ENCODE results near the gene PSD.

Gene PSD

GRCh38 chr10:102438374-102438773, 19.8 kb upstream of the PSD start:
- no peak for DNase-seq

GRCh38 chr10:102437515-102437914, 18.9 kb upstream of the PSD start:
- DNase-seq, result no peak

GRCh38 chr10:102436312-102436711, 17.7 kb upstream of the PSD start:
- no peak for DNase-seq

- DNase-seq, result peak; percentile 39 to 69
These were observed 17.1 kb upstream of the PSD start for GRCh38 chr10:102435529-102436233.

DNA sequence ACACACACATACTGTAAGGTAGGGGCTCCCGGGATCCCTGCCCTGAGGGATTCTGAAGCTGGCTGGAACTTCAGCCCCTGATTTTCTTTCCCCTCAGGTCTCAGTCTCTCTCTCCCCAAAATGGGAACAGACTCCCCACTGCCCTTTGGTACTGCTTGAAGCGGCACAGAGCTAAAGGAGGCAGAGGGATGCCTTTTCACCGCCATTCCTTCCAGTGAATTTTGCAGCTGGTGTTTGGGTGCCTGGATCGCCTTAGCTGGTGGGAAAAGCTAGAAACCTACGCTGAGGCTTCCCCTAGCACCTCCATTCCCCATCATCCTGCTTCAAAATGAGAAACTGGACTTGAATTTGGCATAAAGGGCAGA, 16.5 kb upstream of the PSD start:
- DNase-seq, result no peak

GRCh38 chr10:102434394-102435132, 16.0 kb upstream of the PSD start:
- no peak for DNase-seq

DNA sequence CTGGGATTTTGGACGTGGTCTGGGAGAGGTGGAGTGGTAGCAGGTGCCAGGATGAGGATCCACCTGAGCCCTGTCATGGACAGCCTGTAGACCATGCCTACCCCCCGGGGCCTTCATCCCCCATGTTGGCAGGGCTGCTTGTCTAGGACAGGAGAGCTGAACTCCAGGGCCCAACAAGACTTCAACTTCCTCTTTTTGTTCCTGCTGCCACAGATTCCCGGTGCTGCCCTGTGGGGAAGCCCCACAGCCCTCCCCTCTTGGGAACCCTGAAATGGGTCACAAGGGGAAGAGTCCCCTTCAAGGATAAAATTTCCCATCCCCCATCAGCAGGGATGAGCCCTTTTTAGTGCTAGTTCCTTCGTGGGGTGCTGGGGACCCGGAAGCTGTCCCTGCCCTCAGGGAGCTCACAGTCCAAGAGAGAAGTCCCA, 15.0 kb upstream of the PSD start:
- no peak for DNase-seq

GRCh38 chr10:102432162-102432950, 13.8 kb upstream of the PSD start, which contains the start of gene CUEDC2:
CUEDC2 (minus strand) TSS chr10:102432574; CDS start chr10:102425188, 7,386 bp downstream.
- DNase-seq, result peak; percentile 90 to 95

- no peak for DNase-seq
These were observed 13.0 kb upstream of the PSD start for GRCh38 chr10:102431452-102432124.

- no peak for DNase-seq
These were observed 10.9 kb upstream of the PSD start for GRCh38 chr10:102429468-102429867.

DNA sequence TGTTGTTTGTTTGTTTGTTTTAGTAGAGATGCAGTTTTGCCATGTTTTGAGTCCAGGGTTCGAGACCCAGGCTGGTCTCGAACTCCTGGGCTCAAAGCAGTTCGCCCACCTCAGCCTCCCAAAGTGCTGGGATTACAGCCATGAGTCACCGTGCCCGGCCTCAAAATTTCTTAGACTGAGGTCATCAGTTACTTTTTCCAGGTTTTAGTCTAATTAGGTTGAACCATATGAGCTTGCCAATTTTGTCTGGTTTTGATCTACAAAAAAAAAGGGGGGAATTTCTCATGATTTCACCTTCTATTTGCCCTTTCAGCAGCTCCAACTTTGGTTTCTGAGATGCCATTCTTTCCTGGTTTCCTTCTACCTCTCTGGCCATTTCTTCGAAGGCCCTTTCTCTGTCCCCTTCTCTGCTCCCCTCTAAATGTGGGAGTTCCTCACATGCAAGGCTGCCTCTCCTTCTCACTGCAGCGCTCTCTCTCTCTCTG, 8.3 kb upstream of the PSD start:
- no peak for DNase-seq

- no peak for DNase-seq
These were observed 6.9 kb upstream of the PSD start for GRCh38 chr10:102425444-102425843.

DNA sequence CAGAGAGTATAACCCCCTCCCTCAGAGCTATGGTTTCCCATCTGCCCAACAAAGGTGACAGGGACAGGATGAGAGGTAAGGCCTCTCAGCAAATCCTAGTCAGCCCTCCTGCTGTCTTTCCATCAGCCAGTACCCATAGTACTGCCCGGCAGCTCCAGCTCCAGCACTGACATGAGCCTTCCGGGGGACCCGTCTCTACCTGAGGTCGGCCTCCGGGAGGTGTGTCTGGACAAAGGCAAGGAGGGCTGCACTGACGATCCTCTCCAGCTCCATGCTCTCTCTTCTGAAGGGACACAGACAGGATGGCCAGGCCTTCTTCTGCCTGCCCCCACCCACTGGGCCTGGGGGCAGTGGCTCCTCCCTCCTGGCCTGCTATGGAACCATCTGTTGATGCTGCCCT, 6.3 kb upstream of the PSD start:
- DNase-seq, result no peak

GRCh38 chr10:102424145-102424544, 5.6 kb upstream of the PSD start:
- DNase-seq, result no peak

DNA sequence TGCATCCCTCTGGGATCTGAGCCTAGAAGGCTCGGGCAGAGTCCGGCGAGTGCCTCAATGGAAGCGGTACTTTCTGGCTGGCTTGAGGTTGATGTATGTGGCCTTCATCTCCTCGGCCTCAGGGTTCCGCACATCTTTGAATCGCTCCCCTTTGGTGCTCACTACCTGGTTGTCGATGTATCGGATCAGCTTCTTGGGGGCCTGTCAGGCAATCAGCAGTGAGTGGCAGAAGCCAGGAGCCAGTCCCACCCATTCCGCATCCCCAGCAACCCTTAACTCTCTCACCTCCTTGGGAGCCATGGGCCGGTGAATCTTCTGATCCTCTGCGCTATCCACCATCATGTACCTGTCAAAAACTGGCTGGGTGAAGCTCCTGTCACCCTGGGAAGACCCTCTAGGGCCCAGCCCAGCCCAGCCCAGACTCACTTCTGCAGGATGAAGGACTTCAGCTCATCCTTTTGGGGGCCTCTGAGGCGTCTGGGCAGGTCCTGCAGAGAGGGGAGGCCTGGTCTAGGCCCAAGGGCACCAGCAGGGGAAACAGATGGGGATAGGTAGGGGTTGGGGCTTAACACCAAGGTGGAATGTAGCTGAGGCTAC, 4.9 kb upstream of the PSD start:
- DNase-seq, result no peak

DNA sequence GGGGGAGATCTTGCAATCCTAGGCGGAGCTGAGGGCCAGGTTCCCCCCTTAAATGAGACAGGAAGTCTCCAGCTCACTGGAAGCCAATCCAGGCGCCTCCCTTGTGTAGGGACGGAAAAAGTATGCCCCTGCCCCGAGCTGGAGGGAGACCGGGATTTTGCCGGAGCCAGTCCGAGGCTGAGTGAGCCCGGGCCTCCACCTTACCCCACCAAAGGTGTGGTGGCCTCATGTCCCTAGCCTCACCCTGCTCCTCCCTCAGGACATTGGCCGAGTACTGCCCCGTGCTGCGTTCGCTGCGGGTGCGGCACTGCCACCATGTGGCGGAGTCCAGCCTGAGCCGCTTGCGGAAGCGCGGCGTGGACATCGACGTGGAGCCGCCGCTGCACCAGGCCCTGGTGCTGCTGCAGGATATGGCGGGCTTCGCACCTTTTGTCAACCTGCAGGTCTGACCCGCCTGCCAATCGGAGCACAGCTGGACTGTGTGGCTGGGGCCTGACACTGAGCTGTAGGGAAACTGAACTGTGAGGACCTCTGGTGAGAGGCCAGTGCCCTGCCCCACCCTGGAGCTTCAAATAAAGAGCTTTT, 4.1 kb upstream of the PSD start:
- DNase-seq, result peak; percentile 41 to 59

DNA sequence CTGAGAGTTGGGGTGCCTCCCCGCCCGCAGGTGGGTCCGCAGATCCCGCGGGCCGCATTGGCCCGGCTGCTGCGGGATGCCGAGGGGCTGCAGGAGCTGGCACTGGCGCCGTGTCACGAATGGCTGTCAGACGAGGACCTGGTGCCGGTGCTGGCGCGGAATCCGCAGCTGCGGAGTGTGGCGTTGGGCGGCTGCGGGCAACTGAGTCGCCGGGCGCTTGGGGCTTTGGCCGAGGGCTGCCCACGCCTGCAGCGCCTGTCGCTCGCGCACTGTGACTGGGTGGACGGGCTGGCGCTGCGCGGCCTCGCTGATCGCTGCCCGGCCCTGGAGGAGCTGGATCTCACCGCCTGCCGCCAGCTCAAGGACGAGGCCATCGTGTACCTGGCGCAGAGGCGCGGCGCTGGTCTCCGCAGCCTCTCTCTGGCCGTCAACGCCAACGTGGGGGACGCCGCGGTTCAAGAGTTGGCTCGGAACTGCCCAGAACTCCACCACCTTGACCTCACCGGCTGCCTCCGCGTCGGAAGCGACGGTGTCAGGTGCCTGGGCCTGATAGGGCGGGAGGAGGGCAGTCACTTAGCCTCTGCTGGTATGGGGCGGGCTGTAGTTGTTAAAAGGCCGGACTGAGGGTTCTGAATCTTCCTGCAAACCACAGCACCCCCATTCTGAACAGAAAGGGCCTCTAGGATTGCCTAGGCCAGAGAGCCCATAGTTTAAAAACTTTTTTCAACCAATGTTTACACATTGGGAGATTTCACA, 3.4 kb upstream of the PSD start:
- DNase-seq, result no peak

- no peak for DNase-seq
These were observed 2.8 kb upstream of the PSD start for GRCh38 chr10:102421507-102421756.

GRCh38 chr10:102420714-102421506, 2.3 kb upstream of the PSD start, which contains the start of gene FBXL15:
FBXL15 (plus strand) TSS chr10:102420836; CDS start chr10:102421130, 294 bp downstream.
- peak; percentile 88 to 94 for DNase-seq

DNA sequence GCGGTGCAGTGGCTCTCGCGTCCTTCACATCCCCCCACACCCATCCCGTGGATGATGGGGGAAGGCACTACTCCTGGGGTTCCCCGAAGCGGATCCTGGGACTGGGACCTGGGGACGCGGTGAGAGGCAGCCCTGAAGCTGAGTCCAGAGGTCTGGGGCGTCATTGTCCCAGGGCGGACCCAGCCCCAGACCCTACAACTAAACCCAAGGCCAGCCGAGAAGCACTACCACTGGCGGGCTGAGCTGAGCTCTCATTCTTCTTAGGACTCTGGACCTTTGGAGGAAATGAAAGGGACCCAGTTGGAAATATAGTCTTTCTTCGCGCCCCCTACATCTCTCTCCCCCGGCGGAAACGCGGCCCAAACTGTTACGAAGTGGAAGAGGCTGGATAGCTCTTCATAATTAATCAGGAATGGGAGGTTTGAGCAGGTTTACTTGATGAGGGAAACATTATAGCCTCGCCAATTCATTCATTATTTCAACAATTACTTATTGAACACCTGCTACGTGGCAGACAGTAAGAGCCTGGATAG, 1.7 kb upstream of the PSD start:
- no peak for DNase-seq
